NCI-H446 treated with DMSO at 0.1 percent for 48 hours (cell line): Measurements from ENCODE around the gene MEA1.
A peak's percentile ranks its signal among the peaks of the same experiment; 100 is the strongest.

Source experiments
- DNase-seq: peaks from one replicate; lab custom pipeline; 2025; lab: John Stamatoyannopoulos, UW

The MEA1 gene

DNA sequence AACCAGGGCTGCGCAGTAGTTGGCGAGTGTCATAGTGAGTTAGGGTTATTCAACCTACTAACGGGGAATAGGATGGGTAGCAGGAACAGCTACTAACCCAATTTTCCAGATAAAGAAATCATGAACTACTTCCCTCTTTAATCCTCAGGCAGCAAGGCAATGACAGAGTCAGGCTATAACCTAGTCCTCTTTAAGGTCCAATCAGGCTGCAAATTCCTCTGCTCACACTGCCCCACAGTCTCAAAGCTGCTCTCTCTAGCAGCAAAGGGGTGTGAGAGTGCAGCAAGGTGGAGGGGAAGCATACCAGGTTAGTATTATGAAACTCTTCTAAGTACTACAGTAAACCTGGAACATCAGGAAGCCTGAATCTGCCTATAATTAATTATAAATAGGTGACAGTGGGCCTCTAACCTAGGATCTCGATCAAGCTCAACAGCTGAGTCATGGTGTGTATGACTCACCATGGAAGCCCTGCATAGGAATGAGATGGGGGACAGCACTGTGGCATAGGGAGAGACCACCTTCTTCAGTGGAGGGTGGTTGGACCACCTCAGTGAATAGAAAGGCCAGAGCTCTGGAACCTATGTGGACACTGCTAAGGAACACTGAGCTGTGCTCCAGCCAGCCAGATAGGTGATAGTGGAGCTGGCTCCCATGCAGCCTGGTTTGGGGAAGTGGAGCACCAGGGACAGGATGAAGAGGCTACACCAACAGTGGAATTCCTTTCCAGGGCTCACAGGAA, 42.7 kb downstream of the MEA1 start:
- no peak for DNase-seq

DNA sequence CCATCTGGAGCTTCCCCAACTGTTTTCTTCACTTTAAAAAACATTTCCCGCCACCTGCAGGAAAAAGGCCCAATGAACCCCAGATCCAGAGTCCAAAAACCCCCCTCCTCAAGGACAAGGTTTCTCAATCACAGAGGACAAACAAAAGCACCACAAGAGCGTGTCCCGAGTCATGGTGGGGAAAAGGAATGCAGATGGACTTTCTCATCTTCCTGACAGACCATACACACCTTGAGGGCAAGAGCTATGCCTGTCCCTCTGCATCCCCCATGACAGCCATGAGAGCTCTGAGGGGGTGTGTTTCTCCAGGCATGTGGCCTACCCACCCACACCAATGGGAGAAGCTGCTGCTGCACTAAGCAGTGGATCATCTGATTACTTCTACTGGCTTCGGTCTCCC, 43.8 kb downstream of the MEA1 start:
- no peak for DNase-seq

GRCh38 chr6:42969431-42969830, 44.3 kb downstream of the MEA1 start:
- DNase-seq: no peak

- DNase-seq: no peak
Observed at GRCh38 chr6:42968783-42969182, 45.0 kb downstream of the MEA1 start.

DNA sequence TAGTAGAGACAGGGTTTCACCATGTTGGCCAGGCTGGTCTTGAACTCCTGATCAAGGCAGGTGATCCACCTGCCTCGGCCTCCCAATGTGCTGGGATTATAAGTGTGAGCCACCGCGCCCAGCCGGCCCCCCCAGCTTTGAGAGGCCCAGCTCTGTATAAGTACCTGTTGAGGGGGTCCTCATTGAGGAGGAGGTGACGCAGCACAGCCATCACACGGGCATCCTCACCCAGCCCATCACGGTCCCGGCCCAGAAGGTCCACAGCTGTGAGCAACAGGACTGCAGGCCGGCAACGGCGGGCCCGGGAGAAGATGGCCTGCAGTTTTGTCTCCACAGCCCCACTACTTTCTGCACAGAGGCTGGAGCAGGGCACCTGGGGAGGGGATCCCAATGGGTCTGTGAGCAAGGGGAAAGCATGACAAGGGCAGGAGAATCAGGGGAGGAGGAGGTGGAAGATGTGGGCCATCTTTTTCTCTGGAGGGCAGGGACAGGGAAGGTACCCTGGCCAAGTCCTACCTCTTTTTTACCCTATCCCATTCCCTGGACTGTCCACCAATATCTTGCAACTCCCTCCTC, 45.5 kb downstream of the MEA1 start:
- DNase-seq: no peak

DNA sequence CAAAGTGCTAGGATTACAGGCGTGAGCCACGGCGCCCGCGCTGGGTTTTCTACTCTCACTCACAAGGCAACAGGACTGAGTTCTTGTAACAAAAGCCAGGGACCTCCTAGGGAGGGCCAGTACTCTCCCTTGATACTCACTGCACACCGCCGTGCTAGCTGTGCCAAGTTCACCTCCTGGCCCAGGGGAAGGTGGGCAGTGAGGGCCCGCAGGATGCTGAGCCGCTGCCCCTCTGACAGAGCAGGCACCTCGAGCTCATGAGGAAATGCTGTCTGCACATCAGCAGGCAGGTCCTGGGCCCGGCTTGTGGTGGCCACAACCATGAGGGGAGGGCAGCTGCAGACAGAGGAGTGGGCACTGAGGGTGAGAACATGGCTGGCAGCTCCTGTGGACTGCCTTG, 46.5 kb downstream of the MEA1 start:
- DNase-seq: no peak

GRCh38 chr6:42966571-42966970, 47.2 kb downstream of the MEA1 start:
- DNase-seq: no peak

DNA sequence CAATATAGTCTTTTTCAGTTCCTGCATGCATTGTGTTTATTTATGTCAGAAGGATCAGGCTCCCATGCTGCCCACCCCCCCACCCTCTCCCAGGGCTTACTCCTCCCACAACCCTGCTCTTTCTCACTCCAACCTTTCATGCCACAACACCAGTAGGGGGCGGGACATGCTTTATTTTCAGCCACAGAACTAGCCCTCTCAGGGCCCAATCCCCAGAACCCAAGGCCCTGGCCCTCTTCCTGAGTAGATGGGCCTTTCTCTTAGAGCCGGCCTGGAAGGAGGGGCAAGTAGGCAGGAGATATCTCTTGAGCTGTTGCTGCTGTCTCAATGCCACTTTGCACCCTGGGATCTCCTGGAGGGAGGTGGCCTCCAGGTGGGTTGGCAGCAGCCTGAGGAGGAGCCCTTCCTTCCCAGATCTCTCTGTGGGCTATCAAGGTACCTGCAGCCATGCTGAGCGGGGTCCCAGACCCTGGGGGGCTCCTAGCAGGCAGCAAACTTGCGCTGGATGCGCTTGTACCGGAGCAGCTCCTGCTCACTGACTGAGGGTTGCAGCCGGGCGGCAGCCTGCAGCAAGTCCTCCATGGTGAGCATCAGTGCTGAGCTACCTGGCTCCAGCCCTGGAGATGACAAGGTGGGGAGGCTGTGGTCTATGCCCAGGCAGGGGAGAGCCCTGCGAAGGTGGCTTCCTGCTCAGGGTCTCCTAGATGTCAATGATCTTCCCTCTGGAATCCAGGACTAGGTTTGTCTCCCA, 49.7 kb downstream of the MEA1 start:
- peak; percentile 14 for DNase-seq

- no peak for DNase-seq
Observed at GRCh38 chr6:42963179-42963854, 50.4 kb downstream of the MEA1 start.

DNA sequence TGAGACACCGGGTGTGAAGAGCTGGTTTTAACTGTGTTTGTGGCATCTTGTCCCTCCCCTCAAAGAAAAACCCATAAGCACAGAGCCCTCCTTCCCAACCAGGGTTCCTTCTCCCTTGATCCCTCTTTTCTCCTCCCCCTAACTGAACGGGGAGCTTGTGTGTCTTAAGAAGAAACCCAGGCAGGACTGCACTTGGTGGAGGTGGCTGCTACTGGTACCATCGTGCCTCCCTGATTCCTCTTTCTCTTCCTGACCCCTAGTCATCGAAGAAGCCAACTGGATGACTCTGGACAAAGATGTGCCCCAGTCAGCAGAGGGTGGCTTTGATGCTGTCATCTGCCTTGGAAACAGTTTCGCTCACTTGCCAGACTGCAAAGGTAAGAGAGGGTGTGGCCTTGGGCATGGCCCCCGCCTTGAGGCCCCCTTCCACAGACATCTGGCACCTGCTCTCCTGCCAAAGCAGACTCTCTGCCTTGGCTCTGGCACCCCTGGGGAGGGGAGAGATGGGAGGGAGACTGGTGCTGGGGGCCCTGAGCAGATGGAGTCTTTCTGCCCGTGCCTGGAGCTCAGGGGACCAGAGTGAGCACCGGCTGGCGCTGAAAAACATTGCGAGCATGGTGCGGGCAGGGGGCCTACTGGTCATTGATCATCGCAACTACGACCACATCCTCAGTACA, 51.1 kb downstream of the MEA1 start:
- DNase-seq: peak; percentile 72

- DNase-seq: no peak
Observed at GRCh38 chr6:42962096-42962495, 51.6 kb downstream of the MEA1 start.
